GM19193 (cell line): ENCODE measurements around the gene LRWD1.
"Not testable (repeated sequence)": the region's sequence is repeated elsewhere in the genome, so short reads cannot be mapped to it uniquely, and the experiment has no call there.

Experiments
- POLR2A ChIP-seq: IDR thresholded peaks from 4 replicates; pipeline ENCODE4 v1.6.1; 2011; ENCODE audit not compliant: insufficient read depth, insufficient read length; ENCODE audit errors: extremely low read depth

LRWD1 gene

GRCh38 chr7:102472126-102473041, 7.6 kb downstream of the LRWD1 start:
- TF ChIP-seq POLR2A = no peak

DNA sequence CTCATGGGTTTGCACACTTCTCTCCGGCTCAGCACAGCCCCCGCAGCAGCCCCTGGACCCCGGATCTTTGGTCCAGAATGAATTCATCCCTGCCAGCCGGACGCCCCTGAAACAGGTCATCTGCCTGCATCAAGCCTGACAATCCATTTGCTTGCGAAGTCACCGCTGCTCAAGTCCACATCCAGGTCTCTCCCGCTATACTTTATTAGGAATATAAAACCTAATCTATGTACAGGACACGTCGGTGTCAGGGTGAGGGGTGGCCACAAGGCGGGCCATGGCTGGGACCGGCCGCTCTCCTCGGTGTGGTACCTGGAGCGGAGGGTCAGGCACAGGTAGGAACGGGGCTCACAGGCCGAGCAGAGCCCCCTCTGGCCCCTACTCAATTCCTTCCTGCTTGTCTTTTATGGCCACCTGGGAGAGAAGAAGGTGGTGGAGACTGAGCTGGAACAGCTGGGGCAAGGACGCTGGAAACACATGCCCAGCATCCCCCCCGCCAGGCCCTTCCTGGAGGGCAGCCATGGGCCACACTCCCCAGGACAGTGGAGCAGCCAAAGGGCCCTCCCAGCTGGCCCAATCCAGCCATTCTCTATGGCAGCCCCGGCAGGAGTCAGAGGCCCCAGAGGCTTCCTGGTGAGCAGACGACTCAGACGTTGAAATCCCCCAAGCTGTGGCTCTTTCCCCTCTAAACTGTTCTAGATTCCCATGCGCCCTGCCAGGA, 8.6 kb downstream of the LRWD1 start:
- no peak for TF ChIP-seq POLR2A

GRCh38 chr7:102478314-102479208, 13.8 kb downstream of the LRWD1 start, which contains the start of gene POLR2J:
POLR2J (minus strand) TSS chr7:102478922; CDS start chr7:102478860, 62 bp downstream.
- TF ChIP-seq POLR2A = not testable (repeated sequence)

DNA sequence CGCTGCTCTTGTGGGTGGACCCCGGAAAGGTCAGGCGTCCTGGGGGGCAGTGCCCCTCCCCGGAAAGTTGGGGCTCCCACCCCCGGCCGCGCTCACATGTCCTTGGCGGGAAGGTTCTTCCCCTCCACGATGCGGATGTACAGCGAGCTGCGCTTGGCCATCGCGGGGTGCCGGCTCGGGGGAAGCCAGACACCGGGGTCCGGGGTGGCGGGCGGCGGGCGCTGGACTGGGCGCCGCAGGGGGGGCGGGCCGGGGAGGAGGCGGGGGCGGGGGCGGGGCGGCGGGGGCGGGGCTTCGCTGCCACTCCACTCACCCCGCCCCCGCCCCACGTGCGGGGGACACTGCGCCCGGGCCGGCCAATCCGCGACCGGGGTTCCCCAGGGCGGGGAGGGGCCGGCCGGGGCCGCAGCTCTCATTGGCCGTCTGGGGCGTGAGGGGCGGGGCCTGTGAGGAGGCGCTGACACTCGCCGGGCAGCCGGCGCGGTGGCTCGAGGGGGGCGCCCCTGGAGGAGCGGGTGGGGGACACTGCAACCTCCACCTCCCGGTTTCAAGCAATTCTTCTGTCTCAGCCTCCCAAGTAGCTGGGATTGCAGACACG, 52.9 kb downstream of the LRWD1 start, which contains the start of gene RASA4B:
Gene RASA4B (minus strand): TSS at position 228 of the 598 bp plus-strand sequence. CDS start 67 bp downstream, at position 161.
- not testable (repeated sequence) for TF ChIP-seq POLR2A
